GM12865 (cell line): Measurements from ENCODE around the gene NACC2.

Experiments
- DNase-seq: peaks from one replicate; pipeline ENCODE4 v3.0.0; 2010; ENCODE audit warnings: low read depth
- H3K4me3 ChIP-seq: 2 replicates; pipeline ENCODE4 v1.5.1; 2011; ENCODE audit warnings: mild to moderate bottlenecking, low read depth, low read length, control low read depth
- TF ChIP-seq, protein P1 (sequence below): IDR thresholded peaks from 2 replicates; pipeline ENCODE4 v1.5.1; 2011; ENCODE audit warnings: low read length, control low read depth, low read depth, inconsistent platforms; ENCODE audit not compliant: insufficient read depth; ENCODE audit errors: missing control alignments

NACC2 gene

DNA sequence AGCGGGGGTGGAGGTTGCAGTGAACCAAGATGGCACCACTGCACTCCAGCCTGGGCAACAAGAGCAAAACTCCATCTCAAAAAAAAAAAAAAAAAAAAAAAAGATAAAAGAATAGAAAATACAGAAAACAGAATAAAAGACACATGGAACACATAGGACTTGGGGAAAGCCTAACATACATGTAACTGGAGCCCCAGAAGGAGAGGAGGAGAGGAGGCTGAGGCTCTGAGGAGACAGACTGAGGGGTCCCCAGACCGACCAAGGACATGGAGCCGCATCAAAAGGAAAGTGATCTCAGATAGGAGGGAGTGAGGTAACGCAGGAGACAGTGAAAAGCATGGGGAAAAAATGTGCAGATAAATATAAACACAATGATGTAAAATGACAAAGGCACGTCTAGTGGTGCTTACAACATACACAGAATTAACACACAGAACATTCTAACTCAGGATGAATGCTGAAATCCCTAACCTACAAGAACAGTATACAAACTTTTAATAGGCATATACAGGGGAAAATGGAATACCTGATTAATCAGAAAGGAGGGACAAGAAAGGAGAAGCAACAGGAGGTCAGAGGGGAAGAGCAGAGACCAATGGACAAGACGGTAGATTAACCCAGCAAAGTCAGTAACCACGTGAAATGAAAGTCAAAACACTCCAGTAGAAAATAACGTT, 68.7 kb downstream of the NACC2 start:
- TF ChIP-seq, protein P1, sequence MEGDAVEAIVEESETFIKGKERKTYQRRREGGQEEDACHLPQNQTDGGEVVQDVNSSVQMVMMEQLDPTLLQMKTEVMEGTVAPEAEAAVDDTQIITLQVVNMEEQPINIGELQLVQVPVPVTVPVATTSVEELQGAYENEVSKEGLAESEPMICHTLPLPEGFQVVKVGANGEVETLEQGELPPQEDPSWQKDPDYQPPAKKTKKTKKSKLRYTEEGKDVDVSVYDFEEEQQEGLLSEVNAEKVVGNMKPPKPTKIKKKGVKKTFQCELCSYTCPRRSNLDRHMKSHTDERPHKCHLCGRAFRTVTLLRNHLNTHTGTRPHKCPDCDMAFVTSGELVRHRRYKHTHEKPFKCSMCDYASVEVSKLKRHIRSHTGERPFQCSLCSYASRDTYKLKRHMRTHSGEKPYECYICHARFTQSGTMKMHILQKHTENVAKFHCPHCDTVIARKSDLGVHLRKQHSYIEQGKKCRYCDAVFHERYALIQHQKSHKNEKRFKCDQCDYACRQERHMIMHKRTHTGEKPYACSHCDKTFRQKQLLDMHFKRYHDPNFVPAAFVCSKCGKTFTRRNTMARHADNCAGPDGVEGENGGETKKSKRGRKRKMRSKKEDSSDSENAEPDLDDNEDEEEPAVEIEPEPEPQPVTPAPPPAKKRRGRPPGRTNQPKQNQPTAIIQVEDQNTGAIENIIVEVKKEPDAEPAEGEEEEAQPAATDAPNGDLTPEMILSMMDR = no peak
- H3K4me3 ChIP-seq = no peak overlapping the region
- DNase-seq = no peak

DNA sequence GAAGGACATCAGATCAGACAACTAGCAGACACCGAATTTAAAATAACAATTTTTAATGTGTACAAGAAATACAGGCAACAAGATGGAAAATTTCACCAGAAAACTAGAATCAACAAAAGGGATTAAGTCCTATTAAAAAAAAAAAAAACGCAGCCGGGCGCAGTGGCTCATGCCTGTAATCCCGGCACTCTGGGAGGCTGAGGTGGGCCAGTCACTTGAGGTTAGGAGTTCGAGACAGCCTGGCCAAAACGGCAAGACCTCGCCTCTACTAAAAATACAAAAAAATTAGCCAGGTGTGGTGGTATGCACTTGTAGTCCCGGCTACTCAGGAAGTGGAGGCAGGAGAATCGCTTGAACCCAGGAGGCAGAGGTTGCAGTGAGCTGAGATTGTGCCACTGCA, 69.6 kb downstream of the NACC2 start:
- TF ChIP-seq, protein P1 = no peak
- DNase-seq = no peak
- H3K4me3 ChIP-seq = no peak overlapping the region

DNA sequence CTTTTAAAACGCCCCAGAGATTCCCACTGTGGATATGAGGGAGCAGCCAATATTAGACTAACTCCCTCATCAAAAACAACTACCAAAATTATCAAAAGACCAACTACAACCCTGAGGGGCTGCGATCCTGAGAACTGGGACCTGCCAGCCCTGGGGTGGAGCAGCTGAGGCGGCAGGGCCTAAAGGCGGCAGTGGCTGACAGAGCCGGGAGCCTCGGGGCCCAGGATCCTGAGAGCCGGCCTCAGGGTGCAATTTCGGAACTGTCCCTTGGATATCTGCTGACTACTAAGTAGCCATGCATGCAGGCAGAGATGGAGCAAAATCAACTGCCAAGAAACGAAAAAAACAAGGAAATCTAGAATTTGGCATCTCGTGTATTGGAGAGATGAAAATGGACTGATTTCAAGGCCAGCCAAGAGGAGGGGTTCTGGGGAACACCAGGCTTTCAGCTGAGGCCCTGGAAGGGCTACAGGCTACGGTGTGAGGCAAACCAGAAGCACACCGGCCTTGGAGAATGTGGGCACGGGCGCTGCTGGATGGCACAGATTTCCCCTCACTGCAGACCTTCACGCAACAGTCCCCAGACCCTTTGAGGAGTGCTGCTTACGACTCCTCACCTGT, 70.3 kb downstream of the NACC2 start:
- no peak for DNase-seq
- H3K4me3 ChIP-seq = no peak overlapping the region
- TF ChIP-seq, protein P1 = no peak

DNA sequence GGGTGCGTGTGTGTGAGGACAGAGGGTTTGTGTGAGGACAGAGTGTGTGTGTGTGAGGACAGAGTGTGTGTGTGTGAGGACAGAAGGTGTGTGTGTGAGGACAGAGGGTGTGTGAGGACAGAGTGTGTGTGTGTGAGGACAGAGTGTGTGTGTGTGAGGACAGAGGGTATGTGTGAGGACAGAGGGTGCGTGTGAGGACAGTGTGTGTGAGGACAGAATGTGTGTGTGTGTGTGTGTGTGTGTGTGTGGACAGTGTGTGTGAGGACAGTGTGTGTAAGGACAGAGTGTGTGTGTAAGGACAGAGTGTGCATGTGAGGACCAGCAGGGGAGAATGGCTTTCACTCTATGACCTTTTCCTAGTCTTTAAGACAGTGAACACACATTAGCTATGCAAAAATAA, 70.8 kb downstream of the NACC2 start:
- H3K4me3 ChIP-seq = no peak overlapping the region
- no peak for DNase-seq
- TF ChIP-seq, protein P1 = no peak

DNA sequence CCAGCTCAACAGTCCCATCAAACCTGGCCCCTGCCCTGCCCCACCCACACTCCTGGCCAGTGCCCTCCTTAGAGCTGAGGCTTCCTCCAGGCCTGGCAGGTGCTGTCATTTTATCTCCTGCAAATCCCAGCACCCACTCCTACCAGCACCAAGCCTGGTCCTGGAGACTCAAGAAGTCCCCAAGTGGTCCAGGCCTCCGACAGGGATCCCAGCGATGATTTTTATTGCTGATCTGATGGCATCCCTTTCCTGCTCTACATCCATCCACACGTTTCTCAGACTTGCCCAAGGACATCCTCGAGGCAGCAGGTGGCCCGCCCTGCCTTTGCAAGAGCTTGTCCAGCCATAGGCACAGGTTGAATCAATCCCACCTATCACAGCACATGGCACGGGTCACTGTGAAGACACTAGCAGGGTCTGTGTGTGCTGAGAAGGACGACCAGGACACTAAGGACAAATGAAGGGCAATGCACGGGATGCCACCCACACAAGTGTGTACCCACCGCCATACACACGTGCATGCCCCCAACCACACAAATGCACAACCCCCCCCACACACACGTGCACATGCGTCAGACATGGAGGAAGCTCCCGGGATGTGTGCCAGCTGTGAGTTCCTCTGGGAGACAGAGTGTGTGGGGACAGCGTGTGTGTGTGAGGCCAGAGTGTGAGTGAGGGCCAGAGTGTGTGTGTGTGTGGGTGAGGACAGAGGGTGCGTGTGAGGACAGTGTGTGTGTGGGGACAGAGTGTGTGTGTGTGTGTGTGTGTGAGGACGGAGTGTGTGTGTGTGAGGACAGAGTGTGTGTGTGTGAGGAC, 71.5 kb downstream of the NACC2 start:
- H3K4me3 ChIP-seq = no peak overlapping the region
- TF ChIP-seq, protein P1 = no peak
- DNase-seq = no peak

DNA sequence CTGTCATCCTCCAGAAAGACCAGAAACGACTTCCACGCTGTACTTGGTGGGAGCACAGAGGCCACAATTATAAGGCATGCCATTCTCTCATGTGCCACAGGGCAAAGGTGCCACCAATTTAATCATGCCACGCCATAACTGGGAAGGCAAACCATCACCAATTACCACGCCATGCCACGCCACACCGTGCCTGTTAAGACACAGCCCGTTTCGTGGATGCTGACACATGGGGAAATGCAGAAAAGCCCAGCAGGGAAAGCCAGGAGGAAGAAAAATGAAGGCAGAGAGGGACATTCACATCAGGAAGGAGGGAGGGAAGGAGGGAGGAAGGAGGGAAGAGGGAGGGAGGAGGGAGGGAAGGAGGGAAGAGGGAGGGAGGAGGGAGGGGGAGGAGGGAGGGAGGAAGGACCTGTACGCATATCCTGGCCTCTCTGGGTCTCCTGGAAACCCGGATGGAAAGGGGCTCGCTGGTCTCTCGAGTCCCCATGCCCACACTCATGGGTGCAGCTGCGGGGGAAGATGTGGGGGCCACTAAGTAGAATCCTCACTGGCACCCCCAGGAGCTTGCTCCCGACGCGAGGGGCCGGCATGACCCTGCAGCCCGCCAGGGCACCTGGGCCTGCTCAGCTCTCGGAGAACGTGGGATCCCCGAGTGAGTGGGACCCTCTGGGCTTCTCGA, 72.2 kb downstream of the NACC2 start:
- no peak for DNase-seq
- TF ChIP-seq, protein P1 = no peak

More for the DNA sequence above, 72.2 kb downstream of the NACC2 start:
- no peak overlapping the region for H3K4me3 ChIP-seq
